NT2/D1 (cell line): ENCODE measurements around the gene ZIC2.

Source experiments
- DNase-seq: peaks from one replicate; pipeline ENCODE4 v3.0.0-alpha.2; 2011; ENCODE audit warnings: low read depth, low spot score
- H3K27me3 ChIP-seq: 2 replicates; pipeline ENCODE4 v1.6.0; 2011; ENCODE audit warnings: mild to moderate bottlenecking; ENCODE audit not compliant: insufficient read length, insufficient read depth
- H3K36me3 ChIP-seq: 2 replicates; pipeline ENCODE4 v1.6.1; 2011; ENCODE audit warnings: mild to moderate bottlenecking, low read length, mixed read lengths; ENCODE audit not compliant: insufficient read depth, insufficient read length
- H3K4me1 ChIP-seq: 2 replicates; pipeline ENCODE4 v1.5.1; 2011; ENCODE audit not compliant: insufficient read depth, insufficient read length
- H3K4me3 ChIP-seq: 2 replicates; pipeline ENCODE4 v1.5.1; 2011; ENCODE audit warnings: low read depth; ENCODE audit not compliant: insufficient read length
- H3K9ac ChIP-seq: 2 replicates; pipeline ENCODE4 v1.6.0; 2011; ENCODE audit warnings: low read depth; ENCODE audit not compliant: insufficient read length
- H3K9me3 ChIP-seq: 2 replicates; pipeline ENCODE4 v1.5.1; 2011; ENCODE audit warnings: mild to moderate bottlenecking, low read length; ENCODE audit not compliant: insufficient read depth
- SUZ12 ChIP-seq: IDR thresholded peaks from 2 replicates; pipeline ENCODE4 v1.6.1; 2011; ENCODE audit not compliant: insufficient read length, insufficient read depth; ENCODE audit errors: extremely low read depth
- YY1 ChIP-seq: IDR thresholded peaks from 2 replicates; pipeline ENCODE4 v1.6.1; 2011; ENCODE audit not compliant: insufficient read length, insufficient read depth
- ZNF274 ChIP-seq: IDR thresholded peaks from 2 replicates; pipeline ENCODE4 v1.6.1; 2011; ENCODE audit warnings: mild to moderate bottlenecking, low read depth, low read length

The ZIC2 gene

GRCh38 chr13:99993660-99994637 is 12.4 kb downstream of the ZIC2 start:
- H3K9me3 ChIP-seq = no peaks in the 10 kb centered on the region
- no peak overlapping the region for H3K9ac ChIP-seq
- H3K36me3 ChIP-seq = no peaks in the 10 kb centered on the region
- TF ChIP-seq YY1 = no peak
- TF ChIP-seq ZNF274 = no peak
- TF ChIP-seq SUZ12 = no peak
- peaks cover 6% of the 10 kb centered on the region for H3K4me1 ChIP-seq
- H3K4me3 ChIP-seq = no peak overlapping the region
- peaks cover 88% of the 10 kb centered on the region for H3K27me3 ChIP-seq
- DNase-seq = no peak

- Histone ChIP-seq H3K36me3 (no peaks in the 10 kb centered on the region), H3K9me3 (no peaks in the 10 kb centered on the region), H3K4me1 (peaks cover 6% of the 10 kb centered on the region), H3K4me3 (no peak overlapping the region), H3K9ac (no peak overlapping the region), H3K27me3 (peaks cover 81% of the 10 kb centered on the region)
- TF ChIP-seq ZNF274 (no peak), YY1 (no peak), SUZ12 (no peak)
- no peak for DNase-seq
Observed at GRCh38 chr13:99994638-99995020, 13.0 kb downstream of the ZIC2 start.

- no peak for TF ChIP-seq YY1
- no peak for TF ChIP-seq SUZ12
- TF ChIP-seq ZNF274 = no peak
- Histone ChIP-seq H3K4me3 (no peak overlapping the region), H3K9ac (no peak overlapping the region), H3K27me3 (peaks cover 76% of the 10 kb centered on the region), H3K36me3 (no peaks in the 10 kb centered on the region), H3K4me1 (peaks cover 3% of the 10 kb centered on the region), H3K9me3 (no peaks in the 10 kb centered on the region)
- DNase-seq = no peak
Observed at GRCh38 chr13:99995104-99995588, 13.6 kb downstream of the ZIC2 start.

GRCh38 chr13:99995589-99996380 is 14.2 kb downstream of the ZIC2 start:
- peaks cover 70% of the 10 kb centered on the region for H3K27me3 ChIP-seq
- H3K36me3 ChIP-seq = no peaks in the 10 kb centered on the region
- TF ChIP-seq ZNF274 (no peak), YY1 (no peak), SUZ12 (no peak)
- DNase-seq = no peak
- no peak overlapping the region for H3K9ac ChIP-seq
- peaks cover under 1% of the 10 kb centered on the region for H3K4me1 ChIP-seq
- no peaks in the 10 kb centered on the region for H3K9me3 ChIP-seq
- no peak overlapping the region for H3K4me3 ChIP-seq

GRCh38 chr13:99996381-99996973 is 14.9 kb downstream of the ZIC2 start:
- TF ChIP-seq SUZ12 (no peak), YY1 (no peak), ZNF274 (no peak)
- Histone ChIP-seq H3K36me3 (no peaks in the 10 kb centered on the region), H3K4me3 (peak overlapping the region; percentile 40), H3K4me1 (peaks cover 3% of the 10 kb centered on the region), H3K9me3 (no peaks in the 10 kb centered on the region), H3K9ac (peak overlapping the region; percentile 79), H3K27me3 (peaks cover 63% of the 10 kb centered on the region)
- DNase-seq = no peak

- H3K4me1 ChIP-seq = peaks cover 3% of the 10 kb centered on the region
- H3K9me3 ChIP-seq = no peaks in the 10 kb centered on the region
- peak overlapping the region; percentile 40 for H3K4me3 ChIP-seq
- TF ChIP-seq ZNF274 = no peak
- no peak for TF ChIP-seq SUZ12
- TF ChIP-seq YY1 = no peak
- no peak for DNase-seq
- no peaks in the 10 kb centered on the region for H3K36me3 ChIP-seq
- peaks cover 50% of the 10 kb centered on the region for H3K27me3 ChIP-seq
- H3K9ac ChIP-seq = peak overlapping the region; percentile 79
Observed at GRCh38 chr13:99997702-99998214, 16.2 kb downstream of the ZIC2 start.
